ENCODE results near the gene NAALADL2. TPM values are rescaled to one million over a fixed set of nuclear protein-coding genes. Genes with fewer than 3 reads are reported as not detected.

The NAALADL2 gene
- total RNA-seq, 2 donors from 2014 or later, result 6.2 to 14.5 TPM

DNA sequence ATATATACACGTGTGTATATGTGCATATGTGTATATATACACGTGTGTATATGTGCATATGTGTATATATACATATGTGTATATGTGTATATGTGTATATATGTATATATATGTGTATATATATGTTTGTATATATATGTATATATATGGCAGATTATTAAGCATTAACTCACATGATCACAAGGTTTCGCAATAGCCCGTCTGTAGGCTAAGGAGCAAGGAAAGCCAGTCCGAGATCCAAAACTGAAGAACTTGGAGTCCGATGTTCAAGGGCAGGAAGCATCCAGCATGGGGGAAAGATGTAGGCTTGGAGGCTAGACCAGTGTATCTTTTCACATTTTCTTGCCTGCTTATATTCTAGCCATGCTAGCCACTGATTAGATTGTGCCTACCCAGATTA, 23.7 kb downstream of the NAALADL2 start:
- WGBS, 2 donors, result 73 to 83% methylated on average over 6 of the region's 6 CpGs
- TF ChIP-seq POLR2A (IDR thresholded peaks at IDR 0.05) (no peak), CTCF (IDR thresholded peaks at IDR 0.05) (no peak)
- Histone ChIP-seq H3K9me3 (no peaks in the 10 kb centered on the region), H3K4me1 (no peaks in the 10 kb centered on the region), H3K27ac (no peak overlapping the region), H3K4me3 (no peak overlapping the region), H3K27me3 (no peaks in the 10 kb centered on the region), H3K36me3 (replicated peaks in 1 of 2; ENCODE audit: insufficient read depth in 1 of 2, low read depth in 2 of 2) (no peaks in the 10 kb centered on the region)
- ATAC-seq (no peak), DNase-seq (no peak)
- intact Hi-C loops (cut with DNase I), result no loop called here

DNA sequence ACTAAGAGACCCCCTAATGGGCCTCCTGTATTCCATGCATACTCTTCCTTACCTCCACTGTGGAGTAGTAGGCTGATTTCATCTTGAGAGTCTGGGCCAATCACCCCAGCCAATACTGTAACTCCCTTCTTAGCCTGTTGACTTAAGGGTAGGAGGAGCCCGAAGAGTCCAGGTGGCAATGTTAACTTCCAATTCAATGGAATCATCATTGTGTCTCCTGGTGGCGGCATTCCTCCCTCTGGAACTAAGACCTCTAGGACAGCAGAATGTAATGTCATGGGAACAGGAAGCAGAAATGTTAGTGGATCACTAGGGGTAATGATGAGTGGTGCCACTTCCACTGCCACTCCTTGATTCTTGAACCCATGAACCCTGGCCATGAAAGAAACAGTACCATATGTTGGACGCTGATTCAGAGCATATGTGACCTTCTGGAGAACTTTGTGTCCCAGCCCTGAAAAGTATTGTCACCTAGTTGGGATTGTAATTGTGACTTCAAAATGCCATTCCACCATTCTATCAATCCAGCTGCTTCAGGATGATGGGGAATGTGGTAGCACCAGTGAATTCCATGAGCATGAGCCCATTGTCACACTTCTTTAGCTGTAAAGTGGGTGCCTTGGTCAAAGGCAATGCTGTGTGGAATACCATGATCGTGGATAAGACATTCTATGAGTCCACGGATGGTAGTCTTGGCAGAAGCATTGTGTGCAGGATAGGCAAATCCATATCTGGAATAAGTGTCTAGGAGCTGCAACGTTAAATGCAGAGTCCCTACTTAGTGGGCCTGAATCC, 24.9 kb downstream of the NAALADL2 start:
- DNase-seq (no peak), ATAC-seq (no peak)
- Histone ChIP-seq H3K9me3 (no peaks in the 10 kb centered on the region), H3K36me3 (replicated peaks in 1 of 2; ENCODE audit: insufficient read depth in 1 of 2, low read depth in 2 of 2) (no peaks in the 10 kb centered on the region), H3K4me1 (no peaks in the 10 kb centered on the region), H3K4me3 (no peak overlapping the region), H3K27me3 (no peaks in the 10 kb centered on the region), H3K27ac (no peak overlapping the region)
- intact Hi-C loops (cut with DNase I), result no loop called here
- TF ChIP-seq CTCF (IDR thresholded peaks at IDR 0.05), result no peak
- TF ChIP-seq POLR2A (IDR thresholded peaks at IDR 0.05), result no peak
- 85 to 94% methylated on average over 6 of the region's 6 CpGs for WGBS, 2 donors

- WGBS, 2 donors, result 62 to 74% methylated on average over 7 of the region's 7 CpGs
- no peak overlapping the region for H3K4me3 ChIP-seq
- H3K27ac ChIP-seq, result no peak overlapping the region
- H3K36me3 ChIP-seq (replicated peaks in 1 of 2; ENCODE audit: insufficient read depth in 1 of 2, low read depth in 2 of 2), result no peaks in the 10 kb centered on the region
- H3K4me1 ChIP-seq, result no peaks in the 10 kb centered on the region
- TF ChIP-seq POLR2A (IDR thresholded peaks at IDR 0.05) (no peak), CTCF (IDR thresholded peaks at IDR 0.05) (no peak)
- ATAC-seq (no peak), DNase-seq (no peak)
- intact Hi-C loops (cut with DNase I), result no loop called here
- H3K27me3 ChIP-seq, result no peaks in the 10 kb centered on the region
- no peaks in the 10 kb centered on the region for H3K9me3 ChIP-seq
These were observed 25.8 kb downstream of the NAALADL2 start for GRCh38 chr3:174884776-174885568.

DNA sequence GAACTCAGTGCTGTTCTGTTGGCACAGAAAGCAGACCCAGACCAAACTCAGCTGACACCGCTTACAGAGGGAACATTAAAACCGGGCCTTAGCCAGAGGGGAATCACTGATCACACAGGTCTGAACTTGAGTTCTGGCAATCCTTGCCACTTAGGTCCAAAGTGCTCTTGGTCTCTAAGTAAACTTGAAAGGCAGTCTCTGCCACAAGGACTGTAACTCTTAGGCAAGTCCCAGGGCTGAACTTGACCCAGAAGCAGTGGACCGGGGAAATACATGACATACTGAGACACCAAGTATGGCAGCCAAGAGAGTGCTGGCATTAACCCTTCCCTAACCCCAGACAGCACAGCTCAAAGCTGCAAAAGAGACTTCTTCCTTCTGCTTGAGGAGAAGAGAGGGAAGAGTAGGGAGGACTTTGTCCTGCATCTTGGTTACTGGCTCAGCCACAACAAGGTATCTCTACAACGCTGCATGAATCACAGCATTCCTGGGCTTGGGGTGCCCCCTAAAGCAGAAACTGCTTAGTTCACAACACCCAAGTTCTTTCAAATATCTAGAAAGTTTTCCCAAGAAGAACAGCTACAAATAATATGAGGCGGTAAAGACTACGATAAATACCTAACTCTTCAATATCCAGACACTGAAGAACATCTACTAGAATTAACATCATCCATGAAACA, 32.5 kb downstream of the NAALADL2 start:
- Histone ChIP-seq H3K4me3 (no peak overlapping the region), H3K36me3 (replicated peaks in 1 of 2; ENCODE audit: insufficient read depth in 1 of 2, low read depth in 2 of 2) (no peaks in the 10 kb centered on the region), H3K4me1 (no peaks in the 10 kb centered on the region), H3K27me3 (no peaks in the 10 kb centered on the region), H3K9me3 (no peaks in the 10 kb centered on the region), H3K27ac (no peak overlapping the region)
- TF ChIP-seq POLR2A (IDR thresholded peaks at IDR 0.05) (no peak), CTCF (IDR thresholded peaks at IDR 0.05) (no peak)
- intact Hi-C loops (cut with DNase I), result no loop called here
- no peak for ATAC-seq
- DNase-seq, result no peak
- 85 to 88% methylated on average over 6 of the region's 6 CpGs for WGBS, 2 donors

All from body of pancreas (tissue), 4 donors.